Camera-type eye (tissue), 1 donor: ENCODE results near the gene DIDO1. TPM values are rescaled to one million over a fixed set of nuclear protein-coding genes. Genes with fewer than 3 reads are reported as not detected.

ENCODE experiments used
- total RNA-seq: library from RNA; depleted of rRNA; stranded (reverse); fragments of >200 nt; gene quantifications from one replicate; pipeline ENCODE4 v1.2.3, GENCODE V29; 2014

Gene DIDO1
- total RNA-seq, result 78.8 TPM

DNA sequence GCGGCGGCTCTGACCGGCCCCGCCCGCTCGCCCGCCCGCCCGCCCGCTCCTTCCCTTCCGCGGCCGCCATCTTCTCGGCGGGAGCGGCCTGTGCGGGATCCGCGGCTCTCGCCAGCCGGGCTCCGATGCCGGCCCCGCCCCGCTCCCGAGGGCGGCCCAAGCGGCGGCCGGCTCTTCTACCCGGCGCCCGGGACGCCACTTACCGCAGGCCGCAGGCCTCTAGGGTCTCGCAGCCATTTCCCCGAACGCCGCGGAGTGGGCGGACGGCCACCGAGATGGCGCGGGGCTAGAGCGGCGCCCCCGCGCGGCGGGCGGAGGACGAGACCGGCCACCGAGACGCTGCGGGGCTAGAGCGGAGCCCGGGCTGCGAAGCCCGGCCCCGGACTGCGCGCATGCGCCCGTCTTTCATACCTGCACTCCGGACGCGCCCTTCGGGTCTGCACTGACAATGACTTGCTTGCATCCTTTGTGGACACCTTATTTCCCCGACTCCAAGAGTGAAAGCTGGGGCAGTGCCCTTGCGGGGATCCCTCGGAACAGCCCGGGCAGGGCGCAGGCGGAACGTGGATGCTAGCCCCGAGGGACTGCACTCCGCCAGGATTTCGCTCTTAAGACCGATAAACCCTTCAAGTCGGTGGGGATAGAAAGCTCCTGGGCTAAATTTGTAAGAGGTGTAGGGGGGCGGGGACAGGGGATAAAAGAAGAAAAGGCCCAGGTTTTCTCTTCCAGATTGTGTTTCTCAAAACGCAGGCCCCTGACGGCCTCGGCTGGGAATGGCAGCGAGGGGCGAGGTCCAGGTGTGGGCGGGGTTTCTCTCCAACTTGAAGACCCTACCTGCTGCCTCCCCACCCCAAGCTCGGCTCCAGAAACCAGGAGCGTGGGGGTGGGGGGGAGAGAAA, at the start of gene DIDO1:
DIDO1 (minus strand) TSS at position 277 of the 899 bp plus-strand sequence.

DNA sequence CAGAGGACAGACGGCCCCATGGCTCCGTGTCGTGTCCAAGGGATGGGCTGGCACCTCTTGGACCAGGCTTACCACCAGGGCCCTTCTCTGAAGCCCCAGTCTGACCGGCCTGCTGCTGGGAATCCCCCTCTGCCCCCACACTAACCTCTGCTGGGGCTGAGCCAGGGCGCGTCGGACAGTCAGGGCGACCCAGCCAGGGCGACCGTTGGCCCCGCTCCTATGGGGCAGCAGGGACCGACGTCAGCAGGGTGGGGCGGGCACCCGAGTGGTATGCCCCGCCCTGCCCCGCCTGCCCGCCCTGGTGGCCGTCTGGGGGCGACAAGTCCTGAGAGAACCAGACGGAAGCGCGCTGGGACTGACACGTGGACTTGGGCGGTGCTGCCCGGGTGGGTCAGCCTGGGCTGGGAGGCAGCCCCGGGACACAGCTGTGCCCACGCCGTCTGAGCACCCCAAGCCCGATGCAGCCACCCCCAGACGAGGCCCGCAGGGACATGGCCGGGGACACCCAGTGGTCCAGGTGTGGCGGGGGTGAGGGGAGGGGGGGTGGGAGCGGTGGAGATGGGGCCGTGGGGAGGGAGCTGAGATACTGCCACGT, 26.2 kb upstream of the DIDO1 start, which contains the start of gene SLC17A9:
SLC17A9 (plus strand) TSS at position 337 of the 595 bp plus-strand sequence; CDS start at position 459, 122 bp downstream.

DNA sequence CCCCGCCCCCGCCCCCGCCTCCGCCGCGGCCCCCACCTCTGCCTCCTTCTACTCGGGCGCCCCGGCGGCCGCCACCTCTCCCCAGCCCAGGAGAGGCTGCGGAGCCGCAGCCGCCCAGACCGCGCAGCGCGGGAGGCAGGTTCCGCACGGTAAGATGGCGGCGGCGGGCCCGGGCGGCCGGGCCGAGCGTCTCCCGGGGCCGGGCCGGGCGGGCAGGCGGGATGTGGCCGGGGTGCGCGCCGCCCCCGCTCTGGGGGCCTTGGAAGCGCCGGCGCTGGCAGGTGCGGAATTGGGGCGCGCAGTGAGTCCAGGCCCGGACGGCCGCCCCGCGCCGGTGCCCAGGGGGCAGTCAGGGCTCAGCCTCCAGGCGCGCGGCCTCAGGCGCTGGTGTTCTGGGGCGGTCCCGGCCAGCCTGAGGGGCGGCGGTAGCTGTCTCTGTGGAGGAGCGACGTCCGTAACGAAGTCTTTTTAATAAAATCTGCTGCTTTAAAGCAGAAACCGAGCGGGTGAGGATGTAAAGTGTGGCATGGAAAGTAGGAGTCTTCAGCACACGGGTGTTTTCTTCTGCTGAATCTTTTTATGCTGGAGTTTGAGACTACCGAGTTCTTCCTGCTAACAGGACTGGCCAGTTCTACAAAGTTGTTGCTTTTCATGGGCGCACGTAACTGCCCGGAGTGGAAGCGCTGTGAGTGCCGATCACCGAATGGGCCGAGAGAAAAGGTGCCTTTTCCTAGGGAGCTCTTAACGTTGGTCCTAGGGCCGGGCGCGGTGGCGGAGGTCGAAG, 12.0 kb upstream of the DIDO1 start, which contains the start of gene GID8:
GID8 (plus strand) TSS at position 43 of the 784 bp plus-strand sequence. CDS start 3,356 bp downstream, outside the sequence.

DNA sequence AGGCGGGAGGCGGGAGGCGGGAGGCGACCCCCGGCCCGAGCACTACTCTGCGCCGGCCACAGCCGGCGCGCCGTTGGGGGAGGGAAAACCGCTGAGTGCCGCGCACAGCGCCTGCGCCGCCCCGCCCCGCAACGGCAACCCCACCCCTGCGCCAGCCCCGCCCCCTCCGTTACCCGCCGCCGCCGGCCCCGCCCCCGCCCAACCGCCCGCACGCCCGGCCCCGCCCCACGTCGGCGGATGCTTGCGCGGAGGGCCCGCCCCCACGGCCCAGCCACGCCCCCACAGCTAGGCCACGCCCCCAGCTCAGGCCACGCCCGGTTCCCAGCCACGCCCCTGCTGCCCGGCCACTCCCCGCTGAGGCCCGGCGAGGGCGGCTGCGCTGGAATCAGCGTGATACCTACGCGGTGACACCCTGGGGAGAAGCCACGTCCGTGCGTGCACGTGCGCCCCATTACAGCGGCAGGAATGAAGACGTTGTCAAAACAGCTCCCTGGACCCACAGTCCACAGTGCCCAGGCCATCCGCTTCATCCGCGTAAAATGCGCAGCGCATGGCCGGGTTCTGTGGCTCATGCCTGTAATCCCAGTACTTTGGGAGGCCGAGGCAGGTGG, 64.5 kb downstream of the DIDO1 start, which contains the start of gene TCFL5:
TCFL5 (minus strand) TSS at position 97 of the 611 bp plus-strand sequence. CDS start 152 bp downstream, outside the sequence.

Other genes with a start within 250 kb of the DIDO1 start
- gene NTSR1, start 217.7 kb downstream of the DIDO1 start, total RNA-seq, result 0.33 TPM
- gene MRGBP, start 130.0 kb downstream of the DIDO1 start, total RNA-seq, result 18.0 TPM
- 33.9 TPM for gene OGFR, start 121.7 kb downstream of the DIDO1 start, total RNA-seq
- gene COL9A3, start 109.5 kb downstream of the DIDO1 start, total RNA-seq, result 134 TPM
- gene TCFL5, start 64.7 kb downstream of the DIDO1 start, total RNA-seq, result 14.0 TPM
- 40.5 TPM for gene GID8, start 11.6 kb upstream of the DIDO1 start, total RNA-seq
- 4.6 TPM for gene SLC17A9, start 26.2 kb upstream of the DIDO1 start, total RNA-seq
- gene BHLHE23, start 80.5 kb upstream of the DIDO1 start, total RNA-seq, result 4.7 TPM